IMR-90 (cell line): ENCODE results near the gene ADGRD2. TPM values are rescaled to one million over a fixed set of nuclear protein-coding genes. Genes with fewer than 3 reads are reported as not detected.
A peak's percentile ranks its signal among the peaks of the same experiment; 100 is the strongest.

Experiments
- ATAC-seq: fragments of 200-7000 bp; cut with Tn5 transposase; 2 replicates; pipeline ENCODE4 v1.9.1; 2020; ENCODE audit warnings: low read depth, mild to moderate bottlenecking, moderate library complexity
- BruUV-seq: library from RNA; stranded (reverse); fragments of 400-500 nt; replicated peaks from 2 replicates; lab custom pipeline; 2021; lab: Mats Ljungman, UMichigan
- CTCF ChIA-PET: fragments of 300-600 bp; formaldehyde crosslinking; extraction: SDS; loops from one replicate; lab custom pipeline; 2021; ENCODE audit warnings: antibody characterized with exemption; lab: Yijun Ruan, JAX
- POLR2A ChIA-PET: fragments of 300-600 bp; sonication (Branson Sonifier 250); formaldehyde crosslinking; loops from one replicate; lab custom pipeline; 2022; ENCODE audit warnings: antibody characterized with exemption; ENCODE audit not compliant: unreplicated experiment; lab: Charles Lee
- DNase-seq: peaks from one replicate; pipeline ENCODE4 v3.0.0; 2013
- H2AFZ ChIP-seq: replicated peaks from 2 replicates; pipeline ENCODE3; 2013; ENCODE audit warnings: low read length, mild to moderate bottlenecking; ENCODE audit not compliant: poor library complexity
- H2AK5ac ChIP-seq: 2 replicates; pipeline ENCODE4 v1.6.1; 2013; ENCODE audit warnings: low read depth, low read length, inconsistent platforms
- H2AK9ac ChIP-seq: replicated peaks from 2 replicates; pipeline ENCODE3; 2013; ENCODE audit warnings: mild to moderate bottlenecking, low read depth, low read length, moderate library complexity; ENCODE audit not compliant: poor library complexity
- H2BK120ac ChIP-seq: 2 replicates; pipeline ENCODE4 v1.6.1; 2013; ENCODE audit warnings: low read depth, low read length, inconsistent platforms
- H2BK15ac ChIP-seq: 3 replicates; pipeline ENCODE4 v1.6.1; 2013; ENCODE audit warnings: low read depth, low read length, inconsistent platforms
- H2BK20ac ChIP-seq: 2 replicates; pipeline ENCODE4 v1.6.1; 2013; ENCODE audit warnings: low read depth, mild to moderate bottlenecking, inconsistent platforms, low read length, moderate library complexity
- H2BK5ac ChIP-seq: 2 replicates; pipeline ENCODE4 v1.6.1; 2013; ENCODE audit warnings: mild to moderate bottlenecking, low read depth, low read length, inconsistent platforms; ENCODE audit not compliant: poor library complexity, severe bottlenecking
- H3K14ac ChIP-seq: replicated peaks from 2 replicates; pipeline ENCODE4 v1.6.1; 2013; ENCODE audit warnings: low read depth, low read length, inconsistent platforms
- H3K18ac ChIP-seq: 2 replicates; pipeline ENCODE4 v1.6.1; 2013; ENCODE audit warnings: low read depth, low read length, control low read depth
- H3K23ac ChIP-seq: 2 replicates; pipeline ENCODE4 v1.6.1; 2013; ENCODE audit warnings: low read depth, low read length, inconsistent platforms
- H3K27ac ChIP-seq: 2 replicates; pipeline ENCODE4 v1.5.1; 2013; ENCODE audit warnings: mild to moderate bottlenecking, control low read depth, low read length; ENCODE audit not compliant: insufficient read depth
- H3K27me3 ChIP-seq: 2 replicates; pipeline ENCODE4 v1.6.1; 2013; ENCODE audit warnings: low read length; ENCODE audit not compliant: control insufficient read depth, insufficient read depth
- H3K36me3 ChIP-seq: 2 replicates; pipeline ENCODE4 v1.6.1; 2013; ENCODE audit warnings: low read length, mixed read lengths; ENCODE audit not compliant: control insufficient read depth, insufficient read depth
- H3K4ac ChIP-seq: 2 replicates; pipeline ENCODE4 v1.6.1; 2013; ENCODE audit warnings: low read depth, low read length, inconsistent platforms
- H3K4me1 ChIP-seq: 2 replicates; pipeline ENCODE4 v1.6.1; 2013; ENCODE audit warnings: low read length, mixed read lengths; ENCODE audit not compliant: control insufficient read depth, insufficient read depth
- H3K4me2 ChIP-seq: 2 replicates; pipeline ENCODE4 v1.6.1; 2013; ENCODE audit warnings: low read depth, mild to moderate bottlenecking, control low read depth, low read length, moderate library complexity
- H3K4me3 ChIP-seq: 2 replicates; pipeline ENCODE4 v1.5.1; 2013; ENCODE audit warnings: low read depth, mild to moderate bottlenecking, control low read depth, low read length, moderate library complexity; ENCODE audit not compliant: insufficient read depth
- H3K56ac ChIP-seq: 2 replicates; pipeline ENCODE4 v1.6.1; 2013; ENCODE audit warnings: low read length, inconsistent platforms; ENCODE audit not compliant: insufficient read depth; ENCODE audit errors: extremely low read depth
- H3K79me1 ChIP-seq, 2 experiments: 2 replicates each; pipeline ENCODE4 v1.6.1; 2013; ENCODE audit warnings: low read length in 2 of 2, inconsistent platforms in 1 of 2, low read depth in 1 of 2
- H3K9ac ChIP-seq: 2 replicates; pipeline ENCODE4 v1.6.1; 2013; ENCODE audit warnings: low read depth, low read length, control low read depth
- H3K9me1 ChIP-seq: 2 replicates; pipeline ENCODE4 v1.6.1; 2013; ENCODE audit warnings: low read length, inconsistent platforms; ENCODE audit not compliant: insufficient read depth
- H3K9me3 ChIP-seq: 2 replicates; pipeline ENCODE4 v1.6.1; 2013; ENCODE audit warnings: low read length; ENCODE audit not compliant: control insufficient read depth, insufficient read depth
- H4K20me1 ChIP-seq: 2 replicates; pipeline ENCODE4 v1.6.1; 2013; ENCODE audit warnings: low read length, inconsistent platforms; ENCODE audit not compliant: insufficient read depth
- H4K5ac ChIP-seq: 2 replicates; pipeline ENCODE4 v1.6.1; 2013; ENCODE audit warnings: mild to moderate bottlenecking, low read depth, low read length, control low read depth
- H4K8ac ChIP-seq, 2 experiments: 2 replicates each; pipeline ENCODE4 v1.6.1; 2013; ENCODE audit warnings: low read depth in 2 of 2, low read length in 2 of 2, control low read depth in 1 of 2, inconsistent platforms in 1 of 2
- H4K91ac ChIP-seq: 2 replicates; pipeline ENCODE4 v1.6.1; 2013; ENCODE audit warnings: low read depth, low read length, inconsistent platforms; ENCODE audit not compliant: insufficient read depth
- POLR2A ChIP-seq: IDR thresholded peaks from 2 replicates; pipeline ENCODE4 v1.6.1; 2012; ENCODE audit warnings: mild to moderate bottlenecking, low read depth, low read length
- RAD21 ChIP-seq: IDR thresholded peaks from 2 replicates; pipeline ENCODE4 v1.6.1; 2012; ENCODE audit warnings: low read length, improper control_type of control experiment
- WGBS, 2 experiments: methylation state at CpG; one replicate each; pipeline versions ENCODE4 v1.1.5 to v1.1.7; 2013; ENCODE audit warnings: missing lambda C conversion rate in 2 of 2; ENCODE audit not compliant: insufficient read length in 1 of 2; ENCODE audit errors: extremely low coverage in 2 of 2; 5-methylcytosine and 5-hydroxymethylcytosine counted together
- dilution Hi-C: fragments of 300-500 bp; cut with HindIII; formaldehyde crosslinking; loops from one replicate; pipeline ENCODE4 v1.14.3; 2018; ENCODE audit warnings: low sequenced_read_pairs; ENCODE audit not compliant: unreplicated experiment
- in situ Hi-C: fragments of 300-500 bp; cut with MboI; formaldehyde crosslinking; loops from 3 replicates; pipeline ENCODE4 v1.14.3; 2019; ENCODE audit warnings: low sequenced_read_pairs, inconsistent platforms, mixed read lengths
- intact Hi-C: fragments of 100-400 bp; cut with micrococcal nuclease; formaldehyde crosslinking; loops from 2 replicates; pipeline ENCODE4 v1.10.0; 2022
- polyA plus RNA-seq, 3 experiments: library from polyadenylated mRNA; depleted of rRNA; stranded (reverse); fragments of >200 nt; gene quantifications; 2 replicates each; pipeline ENCODE4 v1.2.3, GENCODE V29; 2012; ENCODE audit warnings: low replicate concordance in 1 of 3
- total RNA-seq: library from RNA; depleted of rRNA; stranded (reverse); fragments of >200 nt; gene quantifications from 2 replicates; pipeline ENCODE4 v1.2.3, GENCODE V29; 2012

ADGRD2 gene
- total and polyA plus RNA-seq, 2 of the 4 experiments (the other 2 are of a cell fraction): not detected

- Histone ChIP-seq H3K4me1 (no peaks in the 10 kb centered on the region; the same call in 1 of the 2 replicates), H4K91ac (no peak overlapping the region), H3K27me3 (peaks cover 46% of the 10 kb centered on the region), H4K20me1 (no peaks in the 10 kb centered on the region), H3K9ac (no peak overlapping the region), H3K18ac (no peak overlapping the region), H2AK9ac (no peak overlapping the region), H2AK5ac (no peak overlapping the region), H2BK15ac (no peak overlapping the region), H2BK20ac (no peak overlapping the region), H2AFZ (no peak overlapping the region), H3K56ac (no peak overlapping the region), H3K14ac (no peak overlapping the region), H4K5ac (no peak overlapping the region), H4K8ac (no peak overlapping the region), H3K27ac (no peak overlapping the region), H3K4me2 (no peak overlapping the region), H3K79me1 (no peaks in the 10 kb centered on the region), H3K23ac (no peak overlapping the region), H3K9me3 (no peaks in the 10 kb centered on the region), H3K9me1 (no peaks in the 10 kb centered on the region), H3K4me3 (no peak overlapping the region), H3K4ac (no peak overlapping the region), H3K36me3 (no peaks in the 10 kb centered on the region), H2BK120ac (no peak overlapping the region), H2BK5ac (no peak overlapping the region)
- ChIA-PET POLR2A (no interaction called here), CTCF (no interaction called here)
- TF ChIP-seq POLR2A: no peak
- TF ChIP-seq RAD21: peak; percentile 29
- ATAC-seq: no peak
- DNase-seq: no peak
- intact Hi-C loops (no loop called here), in situ Hi-C loops (no loop called here), dilution Hi-C loops (no loop called here)
- no TSS peak for BruUV-seq
- WGBS, 2 experiments: 100% methylated on average over 1 of the region's 6 CpGs; no CpG with 5 or more reads in 1 of the 2 experiments
Observed at GRCh38 chr9:124511426-124511840, 61.2 kb downstream of the ADGRD2 start.
